NCI-H187 (cell line): ENCODE measurements around the gene LDB2.
"Not testable (repeated sequence)": the region's sequence is repeated elsewhere in the genome, so short reads cannot be mapped to it uniquely, and the experiment has no call there.

ENCODE experiments used
- DNase-seq, 2 experiments: peaks; one replicate each; lab custom pipeline; 2025; lab: John Stamatoyannopoulos, UW

Gene LDB2

GRCh38 chr4:16544869-16545268 is 353.6 kb downstream of the LDB2 start:
- DNase-seq = no peak

- DNase-seq = no peak
These were observed 354.2 kb downstream of the LDB2 start for GRCh38 chr4:16544251-16544721.

- DNase-seq = no peak
These were observed 360.5 kb downstream of the LDB2 start for GRCh38 chr4:16537926-16538325.

- DNase-seq = no peak
These were observed 366.0 kb downstream of the LDB2 start for GRCh38 chr4:16532240-16532970.

- DNase-seq = no peak
These were observed 367.5 kb downstream of the LDB2 start for GRCh38 chr4:16530688-16531635.

GRCh38 chr4:16524911-16525554 is 373.4 kb downstream of the LDB2 start:
- no peak for DNase-seq

- DNase-seq = no peak
These were observed 374.0 kb downstream of the LDB2 start for GRCh38 chr4:16524406-16524805.

GRCh38 chr4:16523526-16523925 is 374.9 kb downstream of the LDB2 start:
- not testable (repeated sequence) for DNase-seq

- no peak for DNase-seq
These were observed 377.1 kb downstream of the LDB2 start for GRCh38 chr4:16521156-16521915.

GRCh38 chr4:16516796-16517439 is 381.5 kb downstream of the LDB2 start:
- DNase-seq = no peak

- no peak for DNase-seq
These were observed 384.6 kb downstream of the LDB2 start for GRCh38 chr4:16513876-16514275.

- DNase-seq = no peak
These were observed 389.5 kb downstream of the LDB2 start for GRCh38 chr4:16508968-16509367.

- DNase-seq = no peak
These were observed 392.7 kb downstream of the LDB2 start for GRCh38 chr4:16505726-16506125.

- DNase-seq = no peak
These were observed 393.2 kb downstream of the LDB2 start for GRCh38 chr4:16505267-16505666.

GRCh38 chr4:16503421-16504100 is 394.9 kb downstream of the LDB2 start:
- DNase-seq = no peak

- no peak for DNase-seq
These were observed 399.5 kb downstream of the LDB2 start for GRCh38 chr4:16498978-16499377.

GRCh38 chr4:16496501-16496900 is 401.9 kb downstream of the LDB2 start:
- no peak for DNase-seq

- DNase-seq = no peak
These were observed 405.6 kb downstream of the LDB2 start for GRCh38 chr4:16492872-16493271.

GRCh38 chr4:16489226-16489625 is 409.2 kb downstream of the LDB2 start:
- no peak for DNase-seq

GRCh38 chr4:16488084-16488483 is 410.4 kb downstream of the LDB2 start:
- no peak for DNase-seq

- no peak for DNase-seq
These were observed 413.7 kb downstream of the LDB2 start for GRCh38 chr4:16484711-16485110.
